Muscle of arm (tissue), 12 donors: ENCODE measurements around the gene SYNPO2. TPM values are rescaled to one million over a fixed set of nuclear protein-coding genes. Genes with fewer than 3 reads are reported as not detected.
"Not testable (repeated sequence)": the region's sequence is repeated elsewhere in the genome, so short reads cannot be mapped to it uniquely, and the experiment has no call there.

Experiments
- DNase-seq: peaks from one replicate; pipeline ENCODE4 v3.0.0-alpha.2; 2013
- polyA plus RNA-seq, 12 donors: library from polyadenylated mRNA; unstranded; fragments of 120-200 nt; gene quantifications; one replicate each; pipeline ENCODE4 v1.2.1, GENCODE V29; 2013; ENCODE audit not compliant: insufficient read length in 12 of 12

SYNPO2 gene
- polyA plus RNA-seq, 12 donors = 61.0 to 183 (median 135) TPM; not detected in 1

- no peak for DNase-seq
These were observed 141.3 kb downstream of the SYNPO2 start for GRCh38 chr4:119029847-119030535.

GRCh38 chr4:119030536-119030890, 141.9 kb downstream of the SYNPO2 start:
- DNase-seq = no peak

GRCh38 chr4:119031218-119031617, 142.6 kb downstream of the SYNPO2 start:
- no peak for DNase-seq

GRCh38 chr4:119032921-119033685, 144.4 kb downstream of the SYNPO2 start:
- no peak for DNase-seq

GRCh38 chr4:119034276-119035008, 145.8 kb downstream of the SYNPO2 start:
- no peak for DNase-seq

- no peak for DNase-seq
These were observed 147.5 kb downstream of the SYNPO2 start for GRCh38 chr4:119035951-119036737.

GRCh38 chr4:119037709-119038108, 149.1 kb downstream of the SYNPO2 start:
- no peak for DNase-seq

- no peak for DNase-seq
These were observed 149.6 kb downstream of the SYNPO2 start for GRCh38 chr4:119038116-119038841.

- DNase-seq = no peak
These were observed 150.5 kb downstream of the SYNPO2 start for GRCh38 chr4:119039160-119039559.

- DNase-seq = no peak
These were observed 151.1 kb downstream of the SYNPO2 start for GRCh38 chr4:119039779-119040178.

GRCh38 chr4:119040261-119040660, 151.6 kb downstream of the SYNPO2 start:
- DNase-seq = no peak

GRCh38 chr4:119040694-119041185, 152.1 kb downstream of the SYNPO2 start:
- DNase-seq = no peak

GRCh38 chr4:119041396-119041795, 152.7 kb downstream of the SYNPO2 start:
- no peak for DNase-seq

- DNase-seq = peak; percentile 76
These were observed 153.4 kb downstream of the SYNPO2 start for GRCh38 chr4:119041951-119042560.

- no peak for DNase-seq
These were observed 157.6 kb downstream of the SYNPO2 start for GRCh38 chr4:119046263-119046662.

GRCh38 chr4:119047059-119047458, 158.4 kb downstream of the SYNPO2 start:
- not testable (repeated sequence) for DNase-seq

GRCh38 chr4:119048446-119048845, 159.8 kb downstream of the SYNPO2 start:
- DNase-seq = no peak

- no peak for DNase-seq
These were observed 160.7 kb downstream of the SYNPO2 start for GRCh38 chr4:119049342-119049741.

- DNase-seq = no peak
These were observed 162.0 kb downstream of the SYNPO2 start for GRCh38 chr4:119050527-119051090.

- DNase-seq = no peak
These were observed 164.6 kb downstream of the SYNPO2 start for GRCh38 chr4:119053245-119053644.
